ENCODE measurements around the gene CEP112. TPM values are rescaled to one million over a fixed set of nuclear protein-coding genes. Genes with fewer than 3 reads are reported as not detected.

The CEP112 gene
- total RNA-seq, 1 experiment from 2014 or later: 9.5 TPM

DNA sequence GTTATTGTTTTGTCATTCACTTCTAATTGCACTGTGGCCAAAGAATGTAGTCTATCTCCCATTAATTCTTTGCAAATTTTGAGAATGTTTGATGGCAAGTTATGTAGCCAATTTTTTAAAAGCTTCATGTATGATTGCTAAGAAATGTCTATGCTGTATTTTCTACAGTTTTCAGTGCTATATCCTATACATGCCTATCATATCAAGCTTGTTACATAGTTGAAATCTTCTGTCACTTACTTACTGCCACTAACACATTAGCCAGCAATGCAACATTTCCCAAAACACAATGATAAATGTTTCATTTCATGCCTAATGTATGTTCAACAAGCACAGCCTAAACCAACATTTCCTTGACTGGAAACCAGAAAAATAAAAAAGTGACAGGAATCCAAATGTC is 338.1 kb downstream of the CEP112 start:
- intact Hi-C loops (cut with micrococcal nuclease; ENCODE audit: unreplicated experiment): no loop called here
- in situ Hi-C loops (cut with HindIII; ENCODE audit: low pct_unique_long_range_greater_than_20kb, low sequenced_read_pairs): no loop called here
- BruUV-seq (replicated peaks): no TSS peak

DNA sequence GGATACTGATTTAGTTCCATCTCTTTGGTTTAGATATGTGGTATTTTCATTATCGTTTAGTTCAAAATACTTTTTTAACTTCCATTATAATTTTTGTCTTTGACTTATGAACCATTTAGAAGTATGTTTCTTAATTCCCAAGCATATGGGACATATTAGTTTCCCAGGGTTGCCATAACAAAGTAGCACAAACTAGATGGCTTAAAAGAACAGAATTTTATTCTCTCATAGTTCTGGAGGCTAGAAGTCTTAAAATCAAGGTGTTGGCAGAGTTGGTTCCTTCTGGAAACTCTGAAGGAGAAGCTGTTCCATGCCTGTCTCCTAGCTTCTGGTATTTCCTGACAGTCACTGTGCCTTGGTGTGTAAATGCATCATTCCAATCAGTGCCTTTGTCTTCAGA is 339.0 kb downstream of the CEP112 start:
- ChIA-PET CTCF (no interaction called here), POLR2A (no interaction called here)
- Histone ChIP-seq H3K27me3 (ENCODE audit: control insufficient read depth, insufficient read depth, low read length) (no peaks in the 10 kb centered on the region), H3K9me3 (ENCODE audit: control insufficient read depth, insufficient read depth, low read depth, low read length) (no peaks in the 10 kb centered on the region), H3K27ac (ENCODE audit: low read length) (no peak overlapping the region), H3K36me3 (ENCODE audit: control insufficient read depth, insufficient read depth, low read length) (no peaks in the 10 kb centered on the region), H3K4me1 (ENCODE audit: control insufficient read depth, insufficient read depth, low read length) (no peaks in the 10 kb centered on the region), H3K4me3 (ENCODE audit: low read depth in 2 of 2, low read length in 2 of 2) (no peak overlapping the region)
- TF ChIP-seq, protein P1, sequence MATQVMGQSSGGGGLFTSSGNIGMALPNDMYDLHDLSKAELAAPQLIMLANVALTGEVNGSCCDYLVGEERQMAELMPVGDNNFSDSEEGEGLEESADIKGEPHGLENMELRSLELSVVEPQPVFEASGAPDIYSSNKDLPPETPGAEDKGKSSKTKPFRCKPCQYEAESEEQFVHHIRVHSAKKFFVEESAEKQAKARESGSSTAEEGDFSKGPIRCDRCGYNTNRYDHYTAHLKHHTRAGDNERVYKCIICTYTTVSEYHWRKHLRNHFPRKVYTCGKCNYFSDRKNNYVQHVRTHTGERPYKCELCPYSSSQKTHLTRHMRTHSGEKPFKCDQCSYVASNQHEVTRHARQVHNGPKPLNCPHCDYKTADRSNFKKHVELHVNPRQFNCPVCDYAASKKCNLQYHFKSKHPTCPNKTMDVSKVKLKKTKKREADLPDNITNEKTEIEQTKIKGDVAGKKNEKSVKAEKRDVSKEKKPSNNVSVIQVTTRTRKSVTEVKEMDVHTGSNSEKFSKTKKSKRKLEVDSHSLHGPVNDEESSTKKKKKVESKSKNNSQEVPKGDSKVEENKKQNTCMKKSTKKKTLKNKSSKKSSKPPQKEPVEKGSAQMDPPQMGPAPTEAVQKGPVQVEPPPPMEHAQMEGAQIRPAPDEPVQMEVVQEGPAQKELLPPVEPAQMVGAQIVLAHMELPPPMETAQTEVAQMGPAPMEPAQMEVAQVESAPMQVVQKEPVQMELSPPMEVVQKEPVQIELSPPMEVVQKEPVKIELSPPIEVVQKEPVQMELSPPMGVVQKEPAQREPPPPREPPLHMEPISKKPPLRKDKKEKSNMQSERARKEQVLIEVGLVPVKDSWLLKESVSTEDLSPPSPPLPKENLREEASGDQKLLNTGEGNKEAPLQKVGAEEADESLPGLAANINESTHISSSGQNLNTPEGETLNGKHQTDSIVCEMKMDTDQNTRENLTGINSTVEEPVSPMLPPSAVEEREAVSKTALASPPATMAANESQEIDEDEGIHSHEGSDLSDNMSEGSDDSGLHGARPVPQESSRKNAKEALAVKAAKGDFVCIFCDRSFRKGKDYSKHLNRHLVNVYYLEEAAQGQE (IDR thresholded peaks at IDR 0.05; ENCODE audit: insufficient read depth in 1 of 2, low read depth in 2 of 2, low read length in 1 of 2): no peak
- TF ChIP-seq POLR2AphosphoS5 (IDR thresholded peaks at IDR 0.05; ENCODE audit: low read depth, low read length): no peak
- TF ChIP-seq SIN3A (IDR thresholded peaks at IDR 0.05; ENCODE audit: borderline replicate concordance, insufficient read depth, low read depth, low read length): no peak
- TF ChIP-seq, protein P2, sequence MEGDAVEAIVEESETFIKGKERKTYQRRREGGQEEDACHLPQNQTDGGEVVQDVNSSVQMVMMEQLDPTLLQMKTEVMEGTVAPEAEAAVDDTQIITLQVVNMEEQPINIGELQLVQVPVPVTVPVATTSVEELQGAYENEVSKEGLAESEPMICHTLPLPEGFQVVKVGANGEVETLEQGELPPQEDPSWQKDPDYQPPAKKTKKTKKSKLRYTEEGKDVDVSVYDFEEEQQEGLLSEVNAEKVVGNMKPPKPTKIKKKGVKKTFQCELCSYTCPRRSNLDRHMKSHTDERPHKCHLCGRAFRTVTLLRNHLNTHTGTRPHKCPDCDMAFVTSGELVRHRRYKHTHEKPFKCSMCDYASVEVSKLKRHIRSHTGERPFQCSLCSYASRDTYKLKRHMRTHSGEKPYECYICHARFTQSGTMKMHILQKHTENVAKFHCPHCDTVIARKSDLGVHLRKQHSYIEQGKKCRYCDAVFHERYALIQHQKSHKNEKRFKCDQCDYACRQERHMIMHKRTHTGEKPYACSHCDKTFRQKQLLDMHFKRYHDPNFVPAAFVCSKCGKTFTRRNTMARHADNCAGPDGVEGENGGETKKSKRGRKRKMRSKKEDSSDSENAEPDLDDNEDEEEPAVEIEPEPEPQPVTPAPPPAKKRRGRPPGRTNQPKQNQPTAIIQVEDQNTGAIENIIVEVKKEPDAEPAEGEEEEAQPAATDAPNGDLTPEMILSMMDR (IDR thresholded peaks at IDR 0.05): no peak
- no peak for TF ChIP-seq TCF7L2 (IDR thresholded peaks at IDR 0.05; ENCODE audit: low read depth, low read length)
- intact Hi-C loops (cut with micrococcal nuclease; ENCODE audit: unreplicated experiment): no loop called here
- DNase-seq (ENCODE audit: low read depth, low spot score) (no peak), ATAC-seq (no peak)
- in situ Hi-C loops (cut with HindIII; ENCODE audit: low pct_unique_long_range_greater_than_20kb, low sequenced_read_pairs): no loop called here
- no TSS peak for BruUV-seq (replicated peaks)

More for the DNA sequence above, 338.1 kb downstream of the CEP112 start:
- DNase-seq (ENCODE audit: low read depth, low spot score): no peak
- H3K27me3 ChIP-seq (ENCODE audit: control insufficient read depth, insufficient read depth, low read length): no peaks in the 10 kb centered on the region
- TF ChIP-seq, protein P2 (IDR thresholded peaks at IDR 0.05): no peak
- no peak for TF ChIP-seq SIN3A (IDR thresholded peaks at IDR 0.05; ENCODE audit: borderline replicate concordance, insufficient read depth, low read depth, low read length)
- TF ChIP-seq POLR2AphosphoS5 (IDR thresholded peaks at IDR 0.05; ENCODE audit: low read depth, low read length): no peak
- TF ChIP-seq TCF7L2 (IDR thresholded peaks at IDR 0.05; ENCODE audit: low read depth, low read length): no peak
- TF ChIP-seq, protein P1 (IDR thresholded peaks at IDR 0.05; ENCODE audit: insufficient read depth in 1 of 2, low read depth in 2 of 2, low read length in 1 of 2): no peak
- H3K36me3 ChIP-seq (ENCODE audit: control insufficient read depth, insufficient read depth, low read length): no peaks in the 10 kb centered on the region
- ChIA-PET POLR2A (no interaction called here), CTCF (no interaction called here)
- H3K27ac ChIP-seq (ENCODE audit: low read length): no peak overlapping the region
- H3K4me3 ChIP-seq (ENCODE audit: low read depth in 2 of 2, low read length in 2 of 2): no peak overlapping the region
- H3K9me3 ChIP-seq (ENCODE audit: control insufficient read depth, insufficient read depth, low read depth, low read length): no peaks in the 10 kb centered on the region
- H3K4me1 ChIP-seq (ENCODE audit: control insufficient read depth, insufficient read depth, low read length): no peaks in the 10 kb centered on the region
- ATAC-seq: no peak
